Measurements from ENCODE around the gene PRRC2C.
"Not testable (repeated sequence)": the region's sequence is repeated elsewhere in the genome, so short reads cannot be mapped to it uniquely, and the experiment has no call there.

PRRC2C gene

DNA sequence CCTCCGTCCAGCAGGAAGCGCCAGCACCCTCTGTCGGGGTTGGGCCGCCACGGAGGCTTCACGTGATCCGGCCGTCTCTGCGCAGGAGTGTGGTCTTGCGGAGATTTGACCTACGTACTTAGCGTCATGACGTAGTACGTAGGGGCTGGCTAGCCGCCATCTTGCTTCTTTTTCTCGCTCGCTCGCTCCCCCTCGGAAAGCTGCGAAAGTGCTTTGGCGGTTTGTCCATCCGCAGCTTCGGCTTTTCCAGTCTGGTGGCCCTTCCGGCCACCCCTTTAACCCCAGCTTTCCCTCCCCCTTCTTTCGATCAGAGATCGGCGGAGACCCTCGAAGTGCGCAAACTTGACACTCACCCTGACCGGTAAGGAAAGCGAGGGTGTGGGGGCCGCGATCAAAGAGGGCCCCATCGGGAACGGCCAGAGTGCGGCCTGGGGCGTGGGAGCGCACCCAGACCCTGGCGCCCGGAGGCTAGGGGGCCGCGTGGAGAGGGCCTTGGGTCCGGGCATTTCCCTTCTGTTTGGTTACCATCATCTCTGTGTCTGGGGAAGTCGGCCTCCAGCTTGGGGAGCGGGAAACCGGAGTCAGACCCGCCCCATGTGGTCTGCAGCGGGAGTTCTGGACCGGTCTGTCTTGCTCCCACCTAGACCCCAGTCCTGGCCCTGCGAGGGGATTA lies at the start of gene PRRC2C:
TSS of gene PRRC2C (plus strand) at position 156 of the 673 bp plus-strand sequence. CDS start 26,559 bp downstream, outside the sequence.
- peak within 1 kb of the TSS; percentile 100 for H3K4me3 ChIP-seq (replicated peaks; ENCODE audit: low read depth, low read length)
- DNase-seq (ENCODE audit: extremely low read depth, low read depth) = peak; percentile 96
- TF ChIP-seq, protein P1, sequence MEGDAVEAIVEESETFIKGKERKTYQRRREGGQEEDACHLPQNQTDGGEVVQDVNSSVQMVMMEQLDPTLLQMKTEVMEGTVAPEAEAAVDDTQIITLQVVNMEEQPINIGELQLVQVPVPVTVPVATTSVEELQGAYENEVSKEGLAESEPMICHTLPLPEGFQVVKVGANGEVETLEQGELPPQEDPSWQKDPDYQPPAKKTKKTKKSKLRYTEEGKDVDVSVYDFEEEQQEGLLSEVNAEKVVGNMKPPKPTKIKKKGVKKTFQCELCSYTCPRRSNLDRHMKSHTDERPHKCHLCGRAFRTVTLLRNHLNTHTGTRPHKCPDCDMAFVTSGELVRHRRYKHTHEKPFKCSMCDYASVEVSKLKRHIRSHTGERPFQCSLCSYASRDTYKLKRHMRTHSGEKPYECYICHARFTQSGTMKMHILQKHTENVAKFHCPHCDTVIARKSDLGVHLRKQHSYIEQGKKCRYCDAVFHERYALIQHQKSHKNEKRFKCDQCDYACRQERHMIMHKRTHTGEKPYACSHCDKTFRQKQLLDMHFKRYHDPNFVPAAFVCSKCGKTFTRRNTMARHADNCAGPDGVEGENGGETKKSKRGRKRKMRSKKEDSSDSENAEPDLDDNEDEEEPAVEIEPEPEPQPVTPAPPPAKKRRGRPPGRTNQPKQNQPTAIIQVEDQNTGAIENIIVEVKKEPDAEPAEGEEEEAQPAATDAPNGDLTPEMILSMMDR (IDR thresholded peaks at IDR 0.05; ENCODE audit: low read depth, low read length, missing control alignments) = peak; percentile 76

DNA sequence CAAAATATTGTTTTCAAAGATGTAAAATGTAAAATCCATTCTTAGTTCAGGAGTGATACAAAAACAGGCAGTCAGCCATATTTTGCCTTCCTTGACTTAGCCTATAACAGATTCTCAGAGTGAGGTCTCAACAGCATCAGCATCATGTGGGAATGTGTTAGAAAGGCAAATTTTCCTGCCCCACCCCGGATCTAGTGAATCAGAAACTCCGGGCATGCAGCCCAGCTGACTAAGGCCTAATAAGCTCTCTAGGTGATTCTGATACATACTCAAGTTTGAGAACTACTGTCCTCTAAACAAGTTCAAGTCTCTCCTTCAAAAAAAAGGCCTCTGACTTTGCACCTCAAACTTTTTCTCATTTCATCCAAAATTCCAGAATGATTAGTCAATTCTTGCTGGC lies 46.9 kb upstream of the PRRC2C start:
- H3K4me3 ChIP-seq (replicated peaks; ENCODE audit: low read depth, low read length) = no peak overlapping the region
- DNase-seq (ENCODE audit: extremely low read depth, low read depth) = peak; percentile 97
- TF ChIP-seq, protein P1 (IDR thresholded peaks at IDR 0.05; ENCODE audit: low read depth, low read length, missing control alignments) = no peak

DNA sequence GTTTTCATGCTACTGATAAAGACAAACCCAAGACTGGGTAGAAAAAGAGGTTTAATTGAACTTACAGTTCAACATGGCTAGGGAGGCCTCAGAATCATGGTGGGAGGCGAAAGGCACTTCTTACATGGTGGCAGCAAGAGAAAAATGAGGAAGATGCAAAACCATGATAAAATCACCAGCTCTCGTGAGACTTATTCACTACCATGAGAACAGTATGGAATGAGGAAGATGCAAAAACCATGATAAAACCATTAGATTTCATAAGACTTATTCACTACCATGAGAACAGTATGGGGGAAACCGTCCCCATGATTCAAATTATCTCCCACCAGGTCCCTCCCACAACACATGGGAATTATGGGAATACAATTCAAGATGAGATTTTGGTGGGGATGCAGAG lies 45.1 kb upstream of the PRRC2C start:
- not testable (repeated sequence) for DNase-seq (ENCODE audit: extremely low read depth, low read depth); H3K4me3 ChIP-seq (replicated peaks; ENCODE audit: low read depth, low read length)

DNA sequence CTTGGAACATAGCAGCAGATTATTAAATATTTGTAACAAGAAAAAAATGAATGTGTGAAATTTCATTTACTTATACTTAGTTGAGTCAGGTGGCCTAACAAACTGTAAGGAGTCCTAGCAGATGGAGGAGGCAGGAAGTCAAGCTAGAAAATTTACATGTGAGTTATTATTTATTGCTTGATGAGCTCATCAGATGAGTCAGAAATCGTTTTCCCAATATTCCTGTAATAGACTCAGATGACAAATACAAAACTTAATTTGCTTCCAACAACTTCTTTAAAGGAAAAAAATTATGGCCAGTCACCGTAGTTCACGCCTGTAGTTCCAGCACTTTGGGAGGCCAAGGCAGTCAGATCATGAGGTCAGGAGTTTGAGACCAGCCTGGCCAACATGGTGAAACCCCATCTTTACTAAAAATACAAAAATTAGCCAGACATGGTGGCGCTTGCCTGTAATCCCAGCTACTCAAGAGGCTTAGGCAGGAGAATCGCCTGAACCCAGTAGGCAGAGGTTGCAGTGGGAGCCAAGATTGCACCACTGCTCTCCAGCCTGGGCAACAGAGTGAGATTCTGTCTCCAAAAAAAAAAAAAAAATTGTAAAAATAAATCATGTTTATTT lies 43.9 kb upstream of the PRRC2C start:
- H3K4me3 ChIP-seq (replicated peaks; ENCODE audit: low read depth, low read length) = not testable (repeated sequence)
- peak; percentile 47 for DNase-seq (ENCODE audit: extremely low read depth, low read depth)

DNA sequence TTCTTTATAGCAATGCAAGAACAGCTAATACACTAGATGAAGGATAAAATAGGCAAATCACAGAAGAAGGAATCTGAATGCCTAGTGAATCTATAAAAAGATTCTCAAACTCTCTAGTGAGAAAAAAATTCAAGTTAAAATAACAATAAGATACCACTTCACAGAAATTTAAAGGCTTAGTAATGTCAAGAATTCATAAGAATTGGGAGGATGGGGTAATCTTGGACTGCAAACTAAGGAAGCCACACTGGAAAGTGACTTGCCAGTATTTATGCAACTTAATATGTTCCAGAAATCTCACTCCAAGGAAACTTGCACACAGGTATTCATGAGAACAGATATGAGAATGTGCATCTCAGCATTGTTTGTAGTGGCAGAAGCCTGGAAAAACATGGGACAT lies 38.9 kb upstream of the PRRC2C start:
- TF ChIP-seq, protein P1 (IDR thresholded peaks at IDR 0.05; ENCODE audit: low read depth, low read length, missing control alignments) = no peak

DNA sequence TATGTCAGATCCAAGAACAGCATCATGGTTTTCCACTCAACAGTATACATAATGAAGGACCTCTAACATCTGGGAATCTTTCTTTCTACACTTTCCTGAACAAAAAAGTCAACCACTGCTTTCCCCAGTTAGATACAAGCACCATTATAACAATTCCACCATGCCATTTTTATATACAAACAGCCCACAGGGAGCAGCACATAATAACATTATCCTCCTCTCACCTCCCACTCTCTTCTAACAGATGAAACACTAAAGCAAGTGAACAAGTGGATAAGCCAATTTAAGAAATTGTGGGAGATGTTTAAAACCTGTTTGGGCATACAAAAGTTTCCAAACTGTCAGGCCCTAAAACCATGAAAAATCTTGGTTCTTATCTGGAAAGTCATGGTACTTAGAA lies 29.4 kb upstream of the PRRC2C start:
- no peak for DNase-seq (ENCODE audit: extremely low read depth, low read depth)
- no peak overlapping the region for H3K4me3 ChIP-seq (replicated peaks; ENCODE audit: low read depth, low read length)
- TF ChIP-seq, protein P1 (IDR thresholded peaks at IDR 0.05; ENCODE audit: low read depth, low read length, missing control alignments) = no peak

More for the DNA sequence above, 38.9 kb upstream of the PRRC2C start:
- H3K4me3 ChIP-seq (replicated peaks; ENCODE audit: low read depth, low read length) = no peak overlapping the region
- no peak for DNase-seq (ENCODE audit: extremely low read depth, low read depth)

DNA sequence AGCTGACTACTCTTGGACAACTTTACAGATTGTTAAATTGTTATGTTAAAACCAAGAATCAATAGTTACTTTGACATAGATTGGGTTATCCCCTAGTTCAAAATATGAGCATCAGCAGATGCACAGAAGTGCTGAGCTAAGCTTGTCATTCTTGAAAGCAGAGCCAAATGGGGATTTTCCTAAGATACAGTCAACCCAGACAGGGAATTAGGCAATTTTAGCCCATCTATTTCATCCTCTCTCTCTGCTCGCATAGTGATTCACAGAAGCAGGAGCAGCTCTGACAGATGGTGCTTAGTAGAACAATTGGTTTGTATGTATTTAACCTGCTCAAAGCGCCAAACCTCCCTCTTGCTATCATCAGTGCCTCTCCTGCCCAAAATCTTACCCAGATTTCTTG lies 27.9 kb upstream of the PRRC2C start:
- H3K4me3 ChIP-seq (replicated peaks; ENCODE audit: low read depth, low read length) = no peak overlapping the region
- no peak for DNase-seq (ENCODE audit: extremely low read depth, low read depth)
- TF ChIP-seq, protein P1 (IDR thresholded peaks at IDR 0.05; ENCODE audit: low read depth, low read length, missing control alignments) = no peak

Measured in HFF-Myc (cell line).